ENCODE measurements around the gene MEOX2. TPM values are rescaled to one million over a fixed set of nuclear protein-coding genes. Genes with fewer than 3 reads are reported as not detected.

MEOX2 gene
- total RNA-seq, 2 donors from 2014 or later: 31.7 to 38.2 TPM

DNA sequence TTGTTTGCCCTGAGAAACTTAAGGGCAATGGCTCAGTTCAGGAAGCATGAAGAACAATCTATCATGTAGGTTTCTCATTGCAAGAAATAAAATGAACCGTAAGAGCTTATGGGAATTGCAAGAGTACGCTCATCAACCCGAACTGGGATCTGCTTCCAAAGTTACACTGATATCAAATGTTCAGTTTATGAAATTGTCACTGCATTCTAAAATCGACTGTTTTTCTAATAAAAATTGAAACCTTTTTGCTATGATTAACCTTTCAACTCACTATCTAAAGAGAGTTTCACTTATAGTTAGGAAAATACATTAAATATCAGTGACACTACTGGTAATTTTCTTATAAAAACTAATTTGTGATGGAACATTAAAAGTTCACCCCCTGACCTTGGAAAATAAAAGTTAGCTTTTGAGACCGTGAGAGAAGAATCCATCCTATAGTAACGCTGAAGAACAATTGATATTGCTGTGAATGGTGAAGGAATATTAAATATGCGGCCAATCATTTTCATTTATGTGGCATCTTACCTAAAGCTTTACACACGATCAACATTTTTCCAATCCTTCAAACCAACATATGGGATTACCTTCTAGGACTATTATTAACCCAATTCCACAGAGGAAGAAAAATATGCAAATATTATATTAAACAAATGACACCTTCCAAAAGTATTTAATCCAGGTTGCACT lies 2.2 kb downstream of the MEOX2 start:
- intact Hi-C loops (cut with DNase I): no loop called here
- no peak for DNase-seq (ENCODE audit: low spot score)

DNA sequence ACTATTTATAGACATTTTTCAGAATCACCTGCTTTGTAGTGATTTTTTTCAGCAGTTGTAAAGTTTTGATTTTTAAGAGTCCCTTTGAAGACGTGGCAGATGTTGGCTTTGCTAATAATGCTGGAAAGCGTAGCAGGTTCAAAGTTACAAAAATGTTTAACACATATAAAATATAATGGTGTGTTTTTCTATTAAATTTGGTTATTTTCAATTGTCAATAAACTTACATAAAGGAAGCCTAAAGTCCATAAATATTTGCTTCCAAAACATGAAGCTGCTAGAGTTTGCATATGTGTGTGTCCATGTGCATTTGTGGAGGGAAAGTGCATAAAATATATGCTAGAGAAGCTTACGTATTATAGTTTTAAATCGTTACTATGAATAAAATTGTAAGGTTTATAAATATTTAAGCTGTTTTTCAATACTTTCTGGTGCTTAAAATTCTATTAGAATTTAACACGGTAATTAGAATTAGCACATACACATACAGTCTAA lies 3.7 kb downstream of the MEOX2 start:
- no peak for DNase-seq (ENCODE audit: low spot score)
- intact Hi-C loops (cut with DNase I): no loop called here

- no peak for DNase-seq (ENCODE audit: low spot score)
- intact Hi-C loops (cut with DNase I): no loop called here
Observed at GRCh38 chr7:15682111-15682510, 4.4 kb downstream of the MEOX2 start.

GRCh38 chr7:15681631-15682030 lies 4.9 kb downstream of the MEOX2 start:
- intact Hi-C loops (cut with DNase I): no loop called here

GRCh38 chr7:15681186-15681585 lies 5.3 kb downstream of the MEOX2 start:
- intact Hi-C loops (cut with DNase I): no loop called here
- DNase-seq (ENCODE audit: low spot score): no peak

More at GRCh38 chr7:15681631-15682030, 4.9 kb downstream of the MEOX2 start:
- no peak for DNase-seq (ENCODE audit: low spot score)

DNA sequence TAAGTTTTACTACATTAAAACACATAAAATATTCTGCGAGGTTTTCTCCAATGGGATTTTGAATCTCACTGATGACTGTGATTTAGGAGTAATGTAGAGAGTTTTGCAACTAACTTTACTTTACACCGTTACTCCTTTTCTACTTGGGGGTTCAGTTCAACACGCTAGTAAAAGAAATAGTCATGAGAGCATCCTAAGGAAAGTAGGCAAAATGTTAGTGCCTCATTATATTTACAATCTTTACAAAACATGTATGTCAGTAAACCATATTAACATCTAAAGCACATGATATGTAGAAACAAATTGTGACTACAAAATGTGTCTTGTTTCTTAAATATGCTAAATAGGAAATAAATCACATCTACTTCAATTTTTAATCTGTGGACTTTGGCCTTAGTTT lies 6.0 kb downstream of the MEOX2 start:
- intact Hi-C loops (cut with DNase I): no loop called here
- no peak for DNase-seq (ENCODE audit: low spot score)

DNA sequence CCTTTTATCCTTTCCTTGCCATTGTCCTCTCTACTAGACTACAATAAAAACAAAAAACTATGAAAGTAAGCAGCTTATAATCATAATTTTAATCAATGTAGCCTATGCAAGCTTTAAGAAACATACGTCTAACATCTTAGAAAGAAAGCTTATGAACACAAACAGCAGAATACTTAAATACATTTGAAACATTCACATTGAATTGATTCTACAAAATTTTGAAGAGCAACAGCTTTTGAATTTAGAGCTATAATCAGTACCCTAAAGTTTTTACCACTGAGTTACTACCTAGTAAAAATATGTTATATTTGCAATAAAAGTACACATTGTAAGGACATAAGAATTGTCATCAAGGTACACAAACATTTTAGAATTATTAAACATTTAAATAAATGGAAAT lies 7.2 kb downstream of the MEOX2 start:
- intact Hi-C loops (cut with DNase I): no loop called here
- no peak for DNase-seq (ENCODE audit: low spot score)

- DNase-seq (ENCODE audit: low spot score): no peak
- intact Hi-C loops (cut with DNase I): no loop called here
Observed at GRCh38 chr7:15678653-15679052, 7.8 kb downstream of the MEOX2 start.

DNA sequence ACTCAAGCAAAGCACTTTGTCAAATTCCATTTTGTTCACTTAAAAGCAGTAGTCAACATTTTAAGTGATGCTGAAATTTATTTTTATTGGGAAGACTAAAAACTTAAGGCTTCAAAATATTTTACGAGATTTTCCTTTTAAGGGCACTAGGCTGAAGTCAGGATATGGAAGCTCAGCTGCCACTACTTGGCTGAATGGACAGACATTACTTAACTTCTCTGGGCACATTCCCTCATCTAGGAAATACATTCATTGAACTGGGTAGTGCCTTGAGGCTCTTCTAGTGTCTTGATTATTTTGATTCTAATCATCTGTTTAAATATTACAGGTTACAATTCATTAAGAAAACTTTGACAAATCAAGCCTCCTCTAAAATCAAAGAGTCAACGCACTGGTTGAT lies 11.1 kb downstream of the MEOX2 start:
- intact Hi-C loops (cut with DNase I): no loop called here

DNA sequence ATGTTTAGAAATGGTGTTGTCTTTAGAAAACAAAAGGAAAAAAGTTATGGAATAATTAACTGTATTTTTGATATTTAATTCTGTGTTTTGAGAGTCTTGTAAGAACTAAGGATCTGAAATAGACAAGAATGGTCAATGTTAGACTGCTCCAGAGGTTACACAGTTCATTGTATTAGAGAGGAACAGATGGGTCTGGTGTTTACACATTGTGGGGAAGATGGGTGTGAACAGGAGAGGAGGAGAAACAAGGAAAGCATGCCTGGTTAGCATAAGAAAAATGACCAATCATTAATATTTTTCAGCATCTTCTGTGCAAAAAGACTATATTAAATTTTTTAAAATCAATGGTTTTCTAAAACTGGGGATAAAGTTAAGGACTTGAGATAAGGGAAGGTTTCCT lies 11.9 kb downstream of the MEOX2 start:
- intact Hi-C loops (cut with DNase I): no loop called here
- DNase-seq (ENCODE audit: low spot score): no peak

More for the DNA sequence above, 11.1 kb downstream of the MEOX2 start:
- no peak for DNase-seq (ENCODE audit: low spot score)

- intact Hi-C loops (cut with DNase I): no loop called here
Observed at GRCh38 chr7:15669443-15670090, 16.9 kb downstream of the MEOX2 start.

GRCh38 chr7:15667991-15668390 lies 18.5 kb downstream of the MEOX2 start:
- intact Hi-C loops (cut with DNase I): no loop called here
- DNase-seq (ENCODE audit: low spot score): no peak

More at GRCh38 chr7:15669443-15670090, 16.9 kb downstream of the MEOX2 start:
- no peak for DNase-seq (ENCODE audit: low spot score)

- intact Hi-C loops (cut with DNase I): no loop called here
- no peak for DNase-seq (ENCODE audit: low spot score)
Observed at GRCh38 chr7:15662451-15662850, 24.0 kb downstream of the MEOX2 start.

DNA sequence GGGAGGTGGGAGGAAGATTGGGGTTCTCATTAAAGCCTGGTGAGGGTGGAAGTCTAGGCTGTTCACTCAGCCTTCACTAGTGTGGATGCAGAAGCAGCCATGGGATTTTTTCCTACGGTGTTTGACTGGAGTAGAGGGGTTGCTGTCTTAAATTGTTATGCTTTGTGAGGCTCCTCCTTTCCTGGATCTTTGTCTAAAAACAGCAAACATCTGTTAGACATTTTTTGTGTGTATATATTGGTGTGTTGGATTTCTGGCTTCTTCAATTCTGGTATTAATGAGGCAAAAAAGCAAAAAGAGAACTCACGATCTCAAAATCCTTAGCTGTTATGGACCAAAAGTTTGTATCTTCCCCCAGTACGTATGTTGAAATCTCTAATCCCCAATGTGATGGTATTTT lies 28.2 kb downstream of the MEOX2 start:
- intact Hi-C loops (cut with DNase I): no loop called here

DNA sequence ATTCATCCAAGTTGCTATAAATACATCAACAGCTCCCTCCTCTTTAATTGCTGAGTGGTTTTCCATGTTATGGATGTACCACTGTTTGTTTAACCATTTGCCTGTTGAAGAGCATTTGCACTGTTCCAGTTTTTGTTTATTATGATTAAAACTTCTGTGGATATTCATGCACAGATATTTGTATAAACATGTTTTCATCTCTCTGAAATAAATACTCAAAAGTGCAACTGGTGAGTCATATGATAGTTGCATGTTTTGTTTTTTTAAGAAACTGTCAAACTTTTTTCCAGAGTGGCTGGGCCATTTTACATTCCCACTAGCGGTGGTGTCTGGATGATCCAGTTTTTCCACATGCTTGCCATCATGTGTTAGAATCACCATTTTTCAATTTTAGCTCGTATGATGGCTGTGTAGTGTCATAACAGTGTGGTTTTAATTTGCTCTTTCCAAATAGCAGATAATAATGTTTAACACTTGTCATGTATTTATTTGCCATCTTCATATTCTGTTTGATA lies 33.6 kb downstream of the MEOX2 start:
- intact Hi-C loops (cut with DNase I): no loop called here
- DNase-seq (ENCODE audit: low spot score): no peak

More for the DNA sequence above, 28.2 kb downstream of the MEOX2 start:
- DNase-seq (ENCODE audit: low spot score): no peak

DNA sequence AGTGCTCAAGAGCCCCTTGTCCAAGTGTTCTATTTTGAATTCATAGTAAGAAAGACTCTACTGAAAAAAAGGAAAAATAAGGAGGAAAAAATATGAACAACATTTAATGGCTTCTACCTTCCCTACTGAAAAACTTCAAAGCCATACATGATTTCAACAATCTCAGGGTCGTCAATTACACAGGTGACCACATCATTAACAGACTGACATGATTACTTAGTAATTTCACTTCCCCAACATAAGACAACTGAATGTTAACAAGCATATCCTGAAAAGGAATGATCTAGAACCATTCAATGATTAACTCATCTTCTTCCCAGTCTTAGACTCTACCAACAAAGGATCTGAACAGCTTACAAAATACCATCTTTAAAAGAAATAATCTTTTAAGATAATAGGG lies 34.8 kb downstream of the MEOX2 start:
- intact Hi-C loops (cut with DNase I): no loop called here
- DNase-seq (ENCODE audit: low spot score): no peak

DNA sequence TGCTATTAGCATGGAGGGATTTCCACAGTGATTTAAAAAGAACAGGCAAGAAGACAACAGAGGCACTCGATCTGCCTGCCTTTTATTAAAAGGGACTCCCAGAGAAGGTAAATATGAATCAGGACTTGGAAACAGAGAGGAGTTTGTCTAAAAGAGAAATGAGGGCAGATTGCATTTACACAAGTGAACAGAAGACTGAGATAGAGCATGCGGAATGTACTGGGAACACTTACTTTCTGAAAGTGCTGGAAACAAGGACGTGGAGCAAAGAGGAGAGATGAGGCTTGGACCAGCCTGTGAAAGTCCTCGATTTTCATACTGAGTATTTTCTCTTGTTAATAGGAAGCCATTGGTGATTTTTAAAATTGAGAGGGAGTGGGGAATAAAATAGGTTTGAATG lies 35.7 kb downstream of the MEOX2 start:
- DNase-seq (ENCODE audit: low spot score): no peak
- intact Hi-C loops (cut with DNase I): no loop called here

GRCh38 chr7:15648461-15648961 lies 38.0 kb downstream of the MEOX2 start:
- intact Hi-C loops (cut with DNase I): no loop called here
- no peak for DNase-seq (ENCODE audit: low spot score)

DNA sequence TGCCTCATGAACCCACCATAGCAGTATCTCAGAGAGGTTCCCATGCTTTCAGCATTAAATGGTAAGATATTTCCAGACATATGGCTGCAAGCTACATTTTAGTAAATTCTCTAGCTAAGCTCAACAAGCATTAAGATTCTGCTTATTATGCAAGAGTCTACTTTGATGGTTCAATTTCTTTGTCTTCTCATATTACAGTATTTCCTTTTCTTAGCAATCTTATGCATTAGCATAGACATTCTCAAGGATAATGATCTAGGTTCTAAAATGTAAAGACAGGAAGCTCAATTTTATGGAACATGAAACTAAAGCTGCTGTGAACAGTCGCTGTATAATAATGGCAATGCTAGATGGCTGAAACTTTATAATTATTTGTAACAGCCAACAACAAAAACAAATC lies 39.2 kb downstream of the MEOX2 start:
- no peak for DNase-seq (ENCODE audit: low spot score)
- intact Hi-C loops (cut with DNase I): no loop called here

- intact Hi-C loops (cut with DNase I): no loop called here
- DNase-seq (ENCODE audit: low spot score): no peak
Observed at GRCh38 chr7:15643000-15643705, 43.3 kb downstream of the MEOX2 start.

All from posterior vena cava (tissue), 2 donors.